Loucy (cell line): ENCODE data around the gene TSPAN4.

Source experiments
- EZH2phosphoT487 ChIP-seq: fragments of 200-600 bp; IDR thresholded peaks from 2 replicates; pipeline ENCODE4 v1.6.1; 2018; ENCODE audit warnings: antibody characterized with exemption, mild to moderate bottlenecking, moderate library complexity, borderline replicate concordance
- TF ChIP-seq, protein P1 (sequence below): fragments of 200-600 bp; sonication (generic); conservative IDR thresholded peaks from 2 replicates; pipeline ENCODE4 v1.5.1; 2014; ENCODE audit warnings: mild to moderate bottlenecking, antibody characterized with exemption, low read length

DNA sequence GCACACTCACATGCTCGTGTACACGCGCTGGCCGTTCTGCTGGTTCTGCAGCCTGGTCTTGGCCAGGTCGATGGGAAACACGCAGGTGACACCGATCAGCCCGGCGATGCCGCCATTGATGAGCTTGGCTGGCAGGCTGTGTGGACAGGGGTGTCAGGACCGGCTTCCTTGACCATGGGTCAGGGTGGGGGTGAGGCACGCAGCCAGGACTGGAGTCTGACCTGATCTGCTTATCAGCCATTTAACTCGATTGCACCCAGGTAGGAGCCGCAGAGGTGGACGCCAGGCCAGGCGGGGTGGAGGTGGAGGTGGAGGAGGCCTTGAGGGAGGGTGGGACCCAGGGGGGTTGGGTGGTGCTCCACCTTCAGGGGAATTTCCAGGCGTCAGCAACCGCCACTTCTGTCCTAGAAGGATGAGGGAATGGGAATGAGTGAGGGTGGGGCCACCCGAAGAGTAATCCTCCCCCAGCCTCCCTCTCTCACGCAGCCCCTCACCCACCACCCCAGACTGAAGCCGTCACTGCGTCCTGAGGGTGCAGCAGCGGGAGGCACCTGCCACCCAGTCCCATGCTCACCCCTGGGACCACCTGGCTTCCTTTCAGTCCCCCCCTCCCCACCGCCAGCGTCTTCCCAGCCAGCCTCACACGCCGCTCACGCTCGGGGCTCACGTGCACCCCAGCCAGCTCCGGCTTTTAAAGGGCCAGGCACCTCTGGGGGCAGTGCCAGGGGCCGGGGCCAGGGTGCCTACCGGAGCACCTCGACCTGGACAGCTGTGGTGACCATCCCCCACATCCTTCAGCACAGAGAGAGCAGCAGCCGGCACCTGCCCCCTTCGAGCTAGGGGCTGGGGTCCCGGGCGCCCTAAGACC lies 47.7 kb upstream of the TSPAN4 start:
- TF ChIP-seq, protein P1, sequence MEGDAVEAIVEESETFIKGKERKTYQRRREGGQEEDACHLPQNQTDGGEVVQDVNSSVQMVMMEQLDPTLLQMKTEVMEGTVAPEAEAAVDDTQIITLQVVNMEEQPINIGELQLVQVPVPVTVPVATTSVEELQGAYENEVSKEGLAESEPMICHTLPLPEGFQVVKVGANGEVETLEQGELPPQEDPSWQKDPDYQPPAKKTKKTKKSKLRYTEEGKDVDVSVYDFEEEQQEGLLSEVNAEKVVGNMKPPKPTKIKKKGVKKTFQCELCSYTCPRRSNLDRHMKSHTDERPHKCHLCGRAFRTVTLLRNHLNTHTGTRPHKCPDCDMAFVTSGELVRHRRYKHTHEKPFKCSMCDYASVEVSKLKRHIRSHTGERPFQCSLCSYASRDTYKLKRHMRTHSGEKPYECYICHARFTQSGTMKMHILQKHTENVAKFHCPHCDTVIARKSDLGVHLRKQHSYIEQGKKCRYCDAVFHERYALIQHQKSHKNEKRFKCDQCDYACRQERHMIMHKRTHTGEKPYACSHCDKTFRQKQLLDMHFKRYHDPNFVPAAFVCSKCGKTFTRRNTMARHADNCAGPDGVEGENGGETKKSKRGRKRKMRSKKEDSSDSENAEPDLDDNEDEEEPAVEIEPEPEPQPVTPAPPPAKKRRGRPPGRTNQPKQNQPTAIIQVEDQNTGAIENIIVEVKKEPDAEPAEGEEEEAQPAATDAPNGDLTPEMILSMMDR, result no peak
- TF ChIP-seq EZH2phosphoT487, result no peak
